A673 (cell line): Measurements from ENCODE around the gene MAP2.

Experiments
- CTCF ChIP-seq: fragments of 300-800, 200-600 bp; sonication (generic); conservative IDR thresholded peaks from 2 replicates; pipeline ENCODE4 v1.5.1; 2017; ENCODE audit warnings: low read depth, mild to moderate bottlenecking, antibody characterized with exemption, low read length, moderate library complexity, mixed read lengths
- EZH2 ChIP-seq: fragments of 200-600 bp; sonication (generic); IDR thresholded peaks from 2 replicates; pipeline ENCODE4 v1.6.1; 2017; ENCODE audit warnings: borderline replicate concordance, low read depth, mild to moderate bottlenecking, mixed read lengths, antibody characterized with exemption, low read length; ENCODE audit not compliant: poor library complexity, severe bottlenecking

GRCh38 chr2:209579230-209579749, 155.4 kb downstream of the MAP2 start:
- no peak for TF ChIP-seq EZH2
- TF ChIP-seq CTCF, result no peak
